ENCODE results near the gene CCL20. TPM values are rescaled to one million over a fixed set of nuclear protein-coding genes. Genes with fewer than 3 reads are reported as not detected.

Gene CCL20
- total RNA-seq, 1 donor from 2014 or later, result 3.2 TPM

DNA sequence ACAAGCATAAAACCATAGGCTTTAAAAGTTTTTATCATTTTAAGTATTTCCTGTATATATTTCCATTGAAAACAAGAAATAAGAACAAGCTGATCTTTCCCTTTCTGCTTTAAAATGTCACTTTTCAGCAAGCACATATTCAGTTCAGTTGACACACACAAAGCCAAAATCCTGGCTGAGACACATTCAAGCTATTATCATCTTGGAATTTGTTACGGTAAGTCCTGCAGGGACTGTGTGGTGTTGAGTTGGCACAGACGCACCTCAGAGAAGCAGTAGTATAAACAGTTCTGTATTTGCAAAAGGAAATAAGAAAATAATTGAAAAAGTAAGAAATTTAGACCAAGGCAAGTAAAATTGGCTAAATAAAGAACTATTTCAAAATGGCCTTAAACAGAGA lies 47.4 kb downstream of the CCL20 start:
- no peak overlapping the region for H3K27ac Mint-ChIP-seq
- DNase-seq, result no peak
- H3K4me3 Mint-ChIP-seq, result no peak overlapping the region
- H3K4me1 Mint-ChIP-seq, result no peaks in the 10 kb centered on the region
- no peaks in the 10 kb centered on the region for H3K9me3 Mint-ChIP-seq
- intact Hi-C loops (cut with micrococcal nuclease), result loop anchor here (5.0 kb wide), 1 partner anchor 79 kb away; no protein-coding TSS in a partner anchor
- no peaks in the 10 kb centered on the region for H3K36me3 Mint-ChIP-seq (ENCODE audit: low read depth)
- no peaks in the 10 kb centered on the region for H3K27me3 Mint-ChIP-seq

DNA sequence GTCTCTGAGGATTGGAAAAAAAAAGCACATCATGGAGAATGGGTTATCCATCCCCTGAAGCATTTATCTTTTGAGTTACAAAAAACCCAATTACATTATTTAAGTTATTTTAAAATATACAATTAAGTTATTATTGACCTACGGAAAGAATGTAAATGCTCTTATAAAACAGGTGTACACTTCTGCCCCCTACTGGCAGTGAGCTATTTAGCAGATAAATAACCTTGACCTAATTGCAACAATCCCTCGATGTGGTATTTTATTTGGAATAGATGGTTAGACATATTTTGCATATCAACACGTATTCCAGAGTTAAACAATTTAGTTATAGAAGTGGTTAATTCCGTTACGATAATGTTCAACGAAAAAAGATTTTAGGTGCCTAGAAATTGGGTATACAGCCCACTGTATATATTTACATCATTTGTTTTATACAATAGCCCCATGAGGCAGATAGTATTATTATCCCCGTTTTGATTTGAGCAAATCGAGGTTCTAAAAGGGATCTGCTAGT lies 48.6 kb downstream of the CCL20 start:
- no peaks in the 10 kb centered on the region for H3K36me3 Mint-ChIP-seq (ENCODE audit: low read depth)
- H3K4me1 Mint-ChIP-seq, result no peaks in the 10 kb centered on the region
- H3K27me3 Mint-ChIP-seq, result no peaks in the 10 kb centered on the region
- intact Hi-C loops (cut with micrococcal nuclease), result loop anchor here (1.0 to 5.0 kb wide), 2 partner anchors 80 to 204 kb away; no protein-coding TSS in a partner anchor
- no peak overlapping the region for H3K27ac Mint-ChIP-seq
- no peaks in the 10 kb centered on the region for H3K9me3 Mint-ChIP-seq
- peak; percentile 69 for DNase-seq
- no peak overlapping the region for H3K4me3 Mint-ChIP-seq

DNA sequence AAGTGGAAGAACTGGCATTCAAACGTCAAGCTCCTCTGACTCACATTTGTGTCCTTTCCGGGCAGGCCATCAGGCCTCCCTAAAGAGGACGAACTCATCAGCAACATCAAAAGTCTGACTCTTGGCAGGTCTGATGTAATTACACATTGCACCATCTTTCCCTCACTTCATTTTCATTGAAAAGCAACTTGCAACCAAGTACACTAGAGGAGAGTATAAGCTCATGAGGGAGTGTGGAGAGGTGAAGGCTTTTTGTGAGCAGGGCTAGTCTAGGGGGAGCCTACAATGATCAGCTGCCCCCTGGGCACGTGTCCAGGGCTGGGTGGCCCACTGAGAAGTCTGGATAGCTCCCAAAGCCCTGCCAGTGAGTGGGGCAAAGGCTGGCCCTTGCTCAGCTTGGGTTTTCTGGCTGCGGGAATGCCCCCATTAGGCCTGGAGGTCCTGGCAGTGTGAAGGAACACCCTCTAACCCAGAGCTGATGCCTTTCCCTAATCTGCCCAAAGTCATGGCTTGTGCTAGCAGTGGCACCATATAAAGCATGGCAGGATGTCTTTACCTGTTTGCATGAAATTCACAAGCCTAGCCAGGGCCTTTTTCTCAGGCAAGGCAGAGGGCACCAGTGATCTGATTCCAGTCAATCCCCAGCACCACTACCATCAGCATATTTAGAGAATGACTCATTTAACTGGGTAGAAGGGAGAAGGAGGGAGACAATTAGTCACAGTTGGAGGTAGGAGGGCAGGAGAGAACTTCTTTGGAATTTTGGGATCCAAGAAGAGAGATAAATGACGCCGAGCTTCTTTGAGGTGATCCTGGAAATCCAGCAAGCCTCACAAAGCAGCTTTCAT lies 49.3 kb downstream of the CCL20 start:
- Mint-ChIP-seq H3K27ac (no peak overlapping the region), H3K27me3 (no peaks in the 10 kb centered on the region), H3K9me3 (no peaks in the 10 kb centered on the region), H3K4me1 (no peaks in the 10 kb centered on the region), H3K36me3 (ENCODE audit: low read depth) (no peaks in the 10 kb centered on the region), H3K4me3 (no peak overlapping the region)
- intact Hi-C loops (cut with micrococcal nuclease), result loop anchor here (1.0 to 5.0 kb wide), 2 partner anchors 81 to 205 kb away; no protein-coding TSS in a partner anchor
- no peak for DNase-seq

DNA sequence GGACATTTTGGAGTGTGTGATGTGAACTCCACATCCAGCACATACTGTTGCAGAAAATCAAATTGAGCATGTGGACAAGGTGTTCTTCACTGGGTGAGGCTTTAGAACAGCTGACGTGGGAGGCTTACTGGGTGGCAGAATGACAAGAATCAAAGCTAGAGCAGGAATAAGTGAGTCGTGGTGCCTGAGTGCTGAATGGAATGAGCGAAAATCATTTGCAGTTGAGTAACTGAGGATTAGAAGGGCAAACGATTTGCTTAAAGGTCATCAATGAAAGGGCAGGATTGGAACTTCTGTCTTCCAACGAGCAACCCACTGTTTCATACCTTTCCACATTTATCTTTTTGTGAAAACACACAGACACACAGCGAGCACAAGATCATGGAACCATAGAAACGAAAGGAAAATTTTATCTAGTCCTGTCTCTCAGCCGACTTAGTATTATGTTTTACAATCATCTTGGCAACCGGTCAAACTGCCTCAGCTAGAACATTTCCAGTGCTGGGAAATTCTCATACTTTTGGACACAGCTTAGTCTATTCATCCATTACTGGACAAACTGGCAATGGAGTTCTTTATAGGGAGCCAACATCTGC lies 50.6 kb downstream of the CCL20 start:
- intact Hi-C loops (cut with micrococcal nuclease), result loop anchor here (5.0 kb wide), 1 partner anchor 82 kb away; no protein-coding TSS in a partner anchor
- Mint-ChIP-seq H3K27me3 (no peaks in the 10 kb centered on the region), H3K36me3 (ENCODE audit: low read depth) (no peaks in the 10 kb centered on the region), H3K4me3 (no peak overlapping the region), H3K27ac (no peak overlapping the region), H3K4me1 (no peaks in the 10 kb centered on the region), H3K9me3 (no peaks in the 10 kb centered on the region)
- no peak for DNase-seq

DNA sequence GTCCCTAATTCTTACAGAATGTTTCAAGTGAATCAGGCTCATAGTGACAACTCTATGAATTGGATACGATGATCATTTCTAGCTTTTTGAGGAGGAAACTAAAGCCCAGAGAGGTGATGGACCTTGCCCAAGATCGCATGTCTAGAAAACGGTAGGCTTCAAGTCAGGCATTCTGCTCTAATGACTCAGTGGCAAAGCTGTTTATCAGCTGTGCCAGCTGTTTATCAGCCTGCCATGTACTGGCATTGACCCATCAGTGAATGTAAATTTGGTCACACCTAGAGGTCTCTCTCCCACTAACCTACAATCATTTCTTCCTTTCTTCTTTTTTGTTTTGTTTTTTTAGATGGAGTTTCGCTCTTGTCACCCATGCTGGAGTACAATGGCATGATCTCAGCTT lies 51.6 kb downstream of the CCL20 start:
- intact Hi-C loops (cut with micrococcal nuclease), result no loop called here
- DNase-seq, result no peak
- Mint-ChIP-seq H3K27ac (no peak overlapping the region), H3K4me3 (no peak overlapping the region), H3K36me3 (ENCODE audit: low read depth) (no peaks in the 10 kb centered on the region), H3K4me1 (no peaks in the 10 kb centered on the region), H3K9me3 (no peaks in the 10 kb centered on the region), H3K27me3 (peaks cover 8% of the 10 kb centered on the region)

Other genes starting within 250 kb of the CCL20 start
- not detected in 2 replicates for gene SCYGR2, start 214.9 kb upstream of the CCL20 start, total RNA-seq
- not detected in 2 replicates for gene SCYGR3, start 199.0 kb upstream of the CCL20 start, total RNA-seq
- gene SCYGR4, start 196.3 kb upstream of the CCL20 start, total RNA-seq, result not detected in 2 replicates
- not detected in 2 replicates for gene SCYGR5, start 147.0 kb upstream of the CCL20 start, total RNA-seq
- gene SLC19A3, start 95.8 kb upstream of the CCL20 start, total RNA-seq, result not detected in 2 replicates
- not detected in 2 replicates for gene SCYGR6, start 89.1 kb upstream of the CCL20 start, total RNA-seq
- not detected in 2 replicates for gene SCYGR7, start 85.5 kb upstream of the CCL20 start, total RNA-seq
- not detected in 2 replicates for gene SCYGR8, start 67.9 kb upstream of the CCL20 start, total RNA-seq
- gene DAW1, start 57.8 kb downstream of the CCL20 start, total RNA-seq, result not detected in 2 replicates